ENCODE results near the gene PPP1R14C.

GRCh38 chr6:150237626-150238025, 94.8 kb downstream of the PPP1R14C start:
- TF ChIP-seq, protein P1, sequence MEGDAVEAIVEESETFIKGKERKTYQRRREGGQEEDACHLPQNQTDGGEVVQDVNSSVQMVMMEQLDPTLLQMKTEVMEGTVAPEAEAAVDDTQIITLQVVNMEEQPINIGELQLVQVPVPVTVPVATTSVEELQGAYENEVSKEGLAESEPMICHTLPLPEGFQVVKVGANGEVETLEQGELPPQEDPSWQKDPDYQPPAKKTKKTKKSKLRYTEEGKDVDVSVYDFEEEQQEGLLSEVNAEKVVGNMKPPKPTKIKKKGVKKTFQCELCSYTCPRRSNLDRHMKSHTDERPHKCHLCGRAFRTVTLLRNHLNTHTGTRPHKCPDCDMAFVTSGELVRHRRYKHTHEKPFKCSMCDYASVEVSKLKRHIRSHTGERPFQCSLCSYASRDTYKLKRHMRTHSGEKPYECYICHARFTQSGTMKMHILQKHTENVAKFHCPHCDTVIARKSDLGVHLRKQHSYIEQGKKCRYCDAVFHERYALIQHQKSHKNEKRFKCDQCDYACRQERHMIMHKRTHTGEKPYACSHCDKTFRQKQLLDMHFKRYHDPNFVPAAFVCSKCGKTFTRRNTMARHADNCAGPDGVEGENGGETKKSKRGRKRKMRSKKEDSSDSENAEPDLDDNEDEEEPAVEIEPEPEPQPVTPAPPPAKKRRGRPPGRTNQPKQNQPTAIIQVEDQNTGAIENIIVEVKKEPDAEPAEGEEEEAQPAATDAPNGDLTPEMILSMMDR (optimal IDR thresholded peaks at IDR 0.05 in 1 of 3, IDR thresholded peaks at IDR 0.05 in 1 of 3, conservative IDR thresholded peaks at IDR 0.05 in 1 of 3; ENCODE audit: extremely low read depth in 1 of 3, insufficient read depth in 2 of 3, low read length in 3 of 3) = no peak
- no peak for TF ChIP-seq EZH2 (IDR thresholded peaks at IDR 0.05; ENCODE audit: low read length)

Measured in keratinocyte (primary cell).